Colon (tissue), 2 donors: ENCODE results near the gene PROM2.

Source experiments
- FAIRE-seq: peaks from 2 replicates; lab custom pipeline; 2012; peaks lifted over from hg19 to GRCh38; lab: Jason Lieb, UNC
- donor health status: control.
- donor health status: control.

PROM2 gene

GRCh38 chr2:95320344-95320712, 46.1 kb downstream of the PROM2 start:
- FAIRE-seq, result no peak

- no peak for FAIRE-seq
These were observed 46.9 kb downstream of the PROM2 start for GRCh38 chr2:95320986-95321767.

GRCh38 chr2:95323347-95324155, 49.3 kb downstream of the PROM2 start:
- FAIRE-seq, result no peak

GRCh38 chr2:95325026-95325425, 50.8 kb downstream of the PROM2 start:
- no peak for FAIRE-seq

GRCh38 chr2:95325590-95326432, 51.6 kb downstream of the PROM2 start:
- FAIRE-seq, result no peak

GRCh38 chr2:95326433-95327140, 52.3 kb downstream of the PROM2 start:
- FAIRE-seq, result no peak

GRCh38 chr2:95327861-95328260, 53.6 kb downstream of the PROM2 start:
- FAIRE-seq, result no peak

- FAIRE-seq, result no peak
These were observed 54.3 kb downstream of the PROM2 start for GRCh38 chr2:95328358-95329125.

GRCh38 chr2:95329401-95329800, 55.2 kb downstream of the PROM2 start:
- no peak for FAIRE-seq

GRCh38 chr2:95329891-95330793, 55.9 kb downstream of the PROM2 start:
- no peak for FAIRE-seq

GRCh38 chr2:95330794-95331338, 56.6 kb downstream of the PROM2 start:
- no peak for FAIRE-seq

GRCh38 chr2:95331606-95332005, 57.4 kb downstream of the PROM2 start:
- FAIRE-seq, result no peak

GRCh38 chr2:95332036-95332435, 57.8 kb downstream of the PROM2 start:
- FAIRE-seq, result no peak

GRCh38 chr2:95333056-95333455, 58.8 kb downstream of the PROM2 start:
- no peak for FAIRE-seq

- no peak for FAIRE-seq
These were observed 59.7 kb downstream of the PROM2 start for GRCh38 chr2:95333888-95334338.

- FAIRE-seq, result no peak
These were observed 60.8 kb downstream of the PROM2 start for GRCh38 chr2:95334916-95335641.

GRCh38 chr2:95336406-95336805, 62.2 kb downstream of the PROM2 start:
- no peak for FAIRE-seq

- FAIRE-seq, result no peak
These were observed 63.6 kb downstream of the PROM2 start for GRCh38 chr2:95337829-95338228.
